Upper lobe of left lung (tissue), 6 donors: ENCODE data around the gene RASD2. TPM values are rescaled to one million over a fixed set of nuclear protein-coding genes. Genes with fewer than 3 reads are reported as not detected.
A peak's percentile ranks its signal among the peaks of the same experiment; 100 is the strongest.
"Not testable (repeated sequence)": the region's sequence is repeated elsewhere in the genome, so short reads cannot be mapped to it uniquely, and the experiment has no call there.

Source experiments
- ATAC-seq, 2 donors: fragments of 200-7000 bp; cut with Tn5 transposase; one replicate each; pipeline ENCODE4 v1.9.1; 2022; ENCODE audit warnings: mild to moderate bottlenecking in 2 of 2, moderate library complexity in 2 of 2; ENCODE audit not compliant: low FRiP score in 2 of 2
- DNase-seq, 2 donors: peaks; one replicate each; pipeline ENCODE4 v3.0.0-alpha.2; 2019 to 2020
- H3K27ac ChIP-seq, 4 donors: fragments of 200-600 bp; sonication (generic); one replicate each; pipeline ENCODE4 v1.5.1; 2016 to 2019
- H3K27me3 ChIP-seq, 4 donors: fragments of 200-600 bp; sonication (generic); one replicate each; pipeline ENCODE4 v1.5.1; 2017 to 2019
- H3K36me3 ChIP-seq, 4 donors: fragments of 200-600 bp; sonication (generic); one replicate each; pipeline ENCODE4 v1.5.1; 2016 to 2019
- H3K4me1 ChIP-seq, 4 donors: fragments of 200-600 bp; sonication (generic); one replicate each; pipeline ENCODE4 v1.5.1; 2018 to 2019
- H3K4me3 ChIP-seq, 4 donors: fragments of 200-600 bp; sonication (generic); one replicate each; pipeline ENCODE4 v1.5.1; 2017 to 2019; ENCODE audit warnings: mild to moderate bottlenecking in 2 of 4, moderate library complexity in 1 of 4
- H3K9me3 ChIP-seq, 4 donors: fragments of 200-600 bp; sonication (generic); one replicate each; pipeline ENCODE4 v1.5.1; 2018 to 2019
- CTCF ChIP-seq, 6 experiments: fragments of 450-650 bp in 4 of 6; fragments of 200-600 bp in 2 of 6; sonication (generic) in 2 of 6; IDR thresholded peaks; one replicate each; pipeline ENCODE4 v1.5.1; 2016 to 2019; ENCODE audit warnings: antibody characterized with exemption in 6 of 6
- EP300 ChIP-seq, 4 donors: sonication (generic); formaldehyde crosslinking; IDR thresholded peaks; one replicate each; pipeline ENCODE4 v1.5.1; 2017; ENCODE audit warnings: antibody characterized with exemption in 4 of 4, control low read depth in 2 of 4
- POLR2A ChIP-seq, 4 donors: fragments of 450-650 bp; IDR thresholded peaks; one replicate each; pipeline ENCODE4 v1.5.1; 2016 to 2017; ENCODE audit warnings: antibody characterized with exemption in 4 of 4, mild to moderate bottlenecking in 2 of 4
- POLR2AphosphoS5 ChIP-seq, 2 donors: sonication (generic); formaldehyde crosslinking; IDR thresholded peaks; one replicate each; pipeline ENCODE4 v1.5.1; 2017; ENCODE audit warnings: antibody characterized with exemption in 2 of 2
- WGBS, 2 donors: methylation state at CpG; one replicate each; pipeline ENCODE4 v1.1.5; 2017 to 2018; 5-methylcytosine and 5-hydroxymethylcytosine counted together
- total RNA-seq, 6 donors: library from RNA; depleted of rRNA in 4 of 6; stranded (reverse); fragments of >200 nt in 4 of 6; gene quantifications; one replicate each; pipeline versions ENCODE4 v1.1.0 to v1.2.1, GENCODE V29; 2016 to 2021
- donor health status: DM: no; HTN: no; CAD: no; lungs with moderate emphysema.
- donor health status: DM: no; HTN: yes; CAD: no; lungs with severe emphysema.

Gene RASD2
- total RNA-seq: 1 to 10 TPM in 4 of 6 donors, under 1 TPM in 2; 0.49 to 4.2 (median 1.7) TPM

GRCh38 chr22:35540595-35541253 lies at the start of gene RASD2:
Gene RASD2, plus strand, starts transcription at chr22:35540831. Its CDS starts 5,979 bp downstream, at chr22:35546810.
- Histone ChIP-seq H3K4me1 (peaks cover 17 to 31% (median 25%) of the 10 kb centered on the region in 4 donors), H3K27ac (peak within 1 kb of the TSS in 3 of 4 donors; percentile 39 to 63 (median 45)), H3K36me3 (no peaks in the 10 kb centered on the region), H3K9me3 (no peaks in the 10 kb centered on the region), H3K27me3 (peaks cover 0 to 13% (median 9%) of the 10 kb centered on the region in 4 donors), H3K4me3 (peak within 1 kb of the TSS; percentile 39 to 57 (median 47))
- no peak for TF ChIP-seq POLR2A (IDR thresholded peaks at IDR 0.05)
- no peak for TF ChIP-seq CTCF (IDR thresholded peaks at IDR 0.05)
- no peak for TF ChIP-seq POLR2AphosphoS5 (IDR thresholded peaks at IDR 0.05)
- no peak for TF ChIP-seq EP300 (IDR thresholded peaks at IDR 0.05)
- ATAC-seq: peak in 1 of 2 donors; percentile 18
- 1 to 7% methylated on average over 6 to 14 of the region's 49 CpGs for WGBS, 2 donors
- peak in 1 of 2 donors; percentile 85 for DNase-seq

- H3K4me1 ChIP-seq, H3K9me3 ChIP-seq, ATAC-seq, H3K36me3 ChIP-seq, H3K27ac ChIP-seq, DNase-seq, H3K27me3 ChIP-seq, H3K4me3 ChIP-seq: not testable (repeated sequence)
- 71 to 90% methylated on average over 7 to 12 of the region's 24 CpGs for WGBS, 2 donors
These were observed 49.3 kb upstream of the RASD2 start for GRCh38 chr22:35491061-35491907.

GRCh38 chr22:35491908-35492380 lies 48.7 kb upstream of the RASD2 start:
- no peaks in the 10 kb centered on the region for H3K36me3 ChIP-seq
- H3K9me3 ChIP-seq: no peaks in the 10 kb centered on the region
- DNase-seq: no peak
- TF ChIP-seq CTCF (IDR thresholded peaks at IDR 0.05) (no peak), POLR2AphosphoS5 (IDR thresholded peaks at IDR 0.05) (no peak), EP300 (IDR thresholded peaks at IDR 0.05) (no peak), POLR2A (IDR thresholded peaks at IDR 0.05) (no peak)
- WGBS, 2 donors: no CpG with 5 or more reads among the region's 3 CpGs
- no peak for ATAC-seq
- no peak overlapping the region for H3K4me3 ChIP-seq
- no peaks in the 10 kb centered on the region for H3K27me3 ChIP-seq
- H3K4me1 ChIP-seq: no peaks in the 10 kb centered on the region
- H3K27ac ChIP-seq: no peak overlapping the region

- no peak for ATAC-seq
- H3K9me3 ChIP-seq: no peaks in the 10 kb centered on the region
- H3K4me1 ChIP-seq: peaks cover 0 to 2% (median 0%) of the 10 kb centered on the region in 4 donors
- no peaks in the 10 kb centered on the region for H3K36me3 ChIP-seq
- no peak for DNase-seq
- 77 to 87% methylated on average over 5 of the region's 5 CpGs for WGBS, 2 donors
- no peak overlapping the region for H3K27ac ChIP-seq
- TF ChIP-seq EP300 (IDR thresholded peaks at IDR 0.05): no peak
- TF ChIP-seq POLR2AphosphoS5 (IDR thresholded peaks at IDR 0.05): no peak
- TF ChIP-seq CTCF (IDR thresholded peaks at IDR 0.05): no peak
- TF ChIP-seq POLR2A (IDR thresholded peaks at IDR 0.05): no peak
- no peaks in the 10 kb centered on the region for H3K27me3 ChIP-seq
- H3K4me3 ChIP-seq: no peak overlapping the region
These were observed 47.6 kb upstream of the RASD2 start for GRCh38 chr22:35493074-35493473.

- not testable (repeated sequence) for ATAC-seq
- WGBS, 2 donors: 93 to 94% methylated on average over 14 of the region's 14 CpGs
These were observed 44.9 kb upstream of the RASD2 start for GRCh38 chr22:35495711-35496110.

More at GRCh38 chr22:35495711-35496110, 44.9 kb upstream of the RASD2 start:
- H3K27ac ChIP-seq, H3K4me1 ChIP-seq, H3K9me3 ChIP-seq, H3K36me3 ChIP-seq, DNase-seq, H3K27me3 ChIP-seq, H3K4me3 ChIP-seq: not testable (repeated sequence)
